HCT116 (cell line): Measurements from ENCODE around the gene TMEM132D. TPM values are rescaled to one million over a fixed set of nuclear protein-coding genes. Genes with fewer than 3 reads are reported as not detected.

Experiments used
- ATAC-seq: fragments of 200-7000 bp; cut with Tn5 transposase; 2 replicates; pipeline ENCODE4 v1.9.1; 2020; ENCODE audit warnings: mild to moderate bottlenecking, moderate library complexity
- BruUV-seq: library from RNA; stranded (reverse); fragments of 400-500 nt; replicated peaks from 2 replicates; lab custom pipeline; 2021; lab: Mats Ljungman, UMichigan
- CTCF ChIA-PET: fragments of 300-600 bp; sonication (Branson Sonifier 250); formaldehyde crosslinking; loops from one replicate; lab custom pipeline; 2021; ENCODE audit warnings: antibody characterized with exemption; lab: Charles Lee
- POLR2A ChIA-PET: fragments of 300-600, 350-600 bp; sonication (Branson Sonifier 250); formaldehyde crosslinking; loops from one replicate; lab custom pipeline; 2021; ENCODE audit warnings: antibody characterized with exemption; lab: Charles Lee
- RAD21 ChIA-PET, 2 experiments: fragments of 300-600 bp; sonication (Branson Sonifier 250); formaldehyde crosslinking; loops; one replicate each; lab custom pipeline; 2023; ENCODE audit warnings: low total read pairs in 2 of 2; ENCODE audit not compliant: uncharacterized antibody in 2 of 2, unreplicated experiment in 2 of 2, low non-redundant PET in 1 of 2; lab: Charles Lee
- DNase-seq: peaks from one replicate; pipeline ENCODE4 v3.0.0-alpha.2; 2010; ENCODE audit warnings: low read depth, low spot score
- H2AFZ ChIP-seq: fragments of 200-600 bp; shearing (Covaris generic), sonication (generic); 2 replicates; pipeline ENCODE4 v1.6.1; 2017; ENCODE audit warnings: low read depth, mixed run types, mixed read lengths, antibody characterized with exemption, low read length; ENCODE audit not compliant: poor library complexity, severe bottlenecking
- H3K27ac ChIP-seq: 2 replicates; pipeline ENCODE4 v1.5.1; 2012; ENCODE audit warnings: low read depth, low read length
- H3K27me3 ChIP-seq: fragments of 200-600 bp; sonication (generic); 2 replicates; pipeline ENCODE4 v1.6.1; 2016; ENCODE audit warnings: mixed run types, low read length, mixed read lengths; ENCODE audit not compliant: insufficient read depth
- H3K36me3 ChIP-seq, 2 experiments: fragments of 200-500 bp in 1 of 2; fragments of 200-600 bp in 1 of 2; sonication (Bioruptor generic) in 1 of 2; sonication (generic) in 1 of 2; 2 replicates each; pipeline versions ENCODE4 v1.5.1 to v1.6.1; 2014 to 2016; ENCODE audit warnings: low read length in 2 of 2, inconsistent platforms in 1 of 2, mixed read lengths in 1 of 2, mixed run types in 1 of 2; ENCODE audit not compliant: insufficient read depth in 2 of 2, control insufficient read depth in 1 of 2
- H3K4me1 ChIP-seq, 2 experiments: fragments of 200-600 bp in 1 of 2; sonication (generic) in 1 of 2; 2 replicates each; pipeline versions ENCODE4 v1.5.1 to v1.6.1; 2012 to 2017; ENCODE audit warnings: low read length in 2 of 2, inconsistent platforms in 1 of 2, mild to moderate bottlenecking in 1 of 2, mixed read lengths in 1 of 2, mixed run types in 1 of 2, moderate library complexity in 1 of 2; ENCODE audit not compliant: insufficient read depth in 2 of 2, control insufficient read depth in 1 of 2
- H3K4me2 ChIP-seq: fragments of 200-600 bp; sonication (generic); 2 replicates; pipeline ENCODE4 v1.6.1; 2017; ENCODE audit warnings: mixed run types, low read length, mixed read lengths
- H3K4me3 ChIP-seq, 2 experiments: fragments of 200-600 bp in 1 of 2; sonication (generic) in 1 of 2; replicated peaks in 1 of 2; 2 replicates each; pipeline ENCODE4 v1.5.1; 2011 to 2016; ENCODE audit warnings: low read length in 2 of 2, control low read depth in 1 of 2, low read depth in 1 of 2, mild to moderate bottlenecking in 1 of 2, mixed read lengths in 1 of 2, mixed run types in 1 of 2
- H3K79me2 ChIP-seq: fragments of 200-600 bp; sonication (generic); 2 replicates; pipeline ENCODE4 v1.6.1; 2017; ENCODE audit warnings: mild to moderate bottlenecking, mixed run types, low read length, moderate library complexity, mixed read lengths; ENCODE audit not compliant: insufficient read depth
- H3K9ac ChIP-seq: fragments of 200-600 bp; sonication (generic); 2 replicates; pipeline ENCODE4 v1.6.1; 2016; ENCODE audit warnings: low read length, mixed read lengths
- H3K9me2 ChIP-seq: fragments of 200-600 bp; sonication (generic), shearing (Covaris generic); 2 replicates; pipeline ENCODE4 v1.6.1; 2017; ENCODE audit warnings: mixed run types, mild to moderate bottlenecking, moderate library complexity; ENCODE audit not compliant: insufficient read depth
- H3K9me3 ChIP-seq, 2 experiments: fragments of 200-500 bp in 1 of 2; fragments of 200-600 bp in 1 of 2; sonication (Bioruptor generic) in 1 of 2; sonication (generic) in 1 of 2; 2 replicates each; pipeline ENCODE4 v1.6.1; 2014 to 2017; ENCODE audit warnings: low read length in 2 of 2, mixed read lengths in 2 of 2, inconsistent platforms in 1 of 2, low read depth in 1 of 2, mild to moderate bottlenecking in 1 of 2, mixed run types in 1 of 2, moderate library complexity in 1 of 2; ENCODE audit not compliant: control insufficient read depth in 1 of 2, insufficient read depth in 1 of 2
- H4K20me1 ChIP-seq: fragments of 200-600 bp; sonication (generic), shearing (Covaris generic); 2 replicates; pipeline ENCODE4 v1.6.1; 2017; ENCODE audit warnings: mixed run types, mild to moderate bottlenecking, moderate library complexity; ENCODE audit not compliant: insufficient read depth
- CEBPB ChIP-seq: IDR thresholded peaks from 2 replicates; pipeline ENCODE4 v1.6.1; 2012; ENCODE audit warnings: low read depth
- CTCF ChIP-seq, 3 experiments: fragments of 200-600 bp in 1 of 3; sonication (generic) in 1 of 3; IDR thresholded peaks in 2 of 3; conservative IDR thresholded peaks in 1 of 3; 2 replicates each; pipeline ENCODE4 v1.5.1; 2012 to 2017; ENCODE audit warnings: low read depth in 2 of 3, low read length in 2 of 3, antibody characterized with exemption in 1 of 3, borderline replicate concordance in 1 of 3, control low read depth in 1 of 3, mild to moderate bottlenecking in 1 of 3, mixed read lengths in 1 of 3, mixed run types in 1 of 3, moderate library complexity in 1 of 3; ENCODE audit not compliant: insufficient read depth in 1 of 3
- EGR1 ChIP-seq: IDR thresholded peaks from 2 replicates; pipeline ENCODE4 v1.6.1; 2012; ENCODE audit warnings: low read depth
- ELF1 ChIP-seq: IDR thresholded peaks from 2 replicates; pipeline ENCODE4 v1.6.1; 2012; ENCODE audit warnings: low read depth, borderline replicate concordance
- EZH2 ChIP-seq: fragments of 200-600 bp; sonication (generic); IDR thresholded peaks from 2 replicates; pipeline ENCODE4 v1.6.1; 2017; ENCODE audit warnings: antibody characterized with exemption, mixed run types
- FOSL1 ChIP-seq: IDR thresholded peaks from 2 replicates; pipeline ENCODE4 v1.6.1; 2012; ENCODE audit warnings: low read depth
- MAX ChIP-seq: IDR thresholded peaks from 2 replicates; pipeline ENCODE4 v1.6.1; 2012
- POLR2AphosphoS5 ChIP-seq: IDR thresholded peaks from 2 replicates; pipeline ENCODE4 v1.6.1; 2011; ENCODE audit warnings: mild to moderate bottlenecking, low read depth, low read length, moderate library complexity
- RAD21 ChIP-seq: IDR thresholded peaks from 2 replicates; pipeline ENCODE4 v1.6.1; 2012; ENCODE audit warnings: low read depth, mild to moderate bottlenecking
- SP1 ChIP-seq: IDR thresholded peaks from 2 replicates; pipeline ENCODE4 v1.6.1; 2012; ENCODE audit warnings: low read depth
- SRF ChIP-seq: IDR thresholded peaks from 2 replicates; pipeline ENCODE4 v1.6.1; 2012; ENCODE audit warnings: low read depth
- YY1 ChIP-seq: IDR thresholded peaks from 2 replicates; pipeline ENCODE4 v1.6.1; 2011; ENCODE audit warnings: low read length, low read depth, moderate library complexity, mild to moderate bottlenecking; ENCODE audit not compliant: insufficient replicate concordance; ENCODE audit errors: extremely low read depth
- ZFX ChIP-seq: fragments of 450-650 bp; IDR thresholded peaks from 2 replicates; pipeline ENCODE4 v1.6.1; 2017
- intact Hi-C: fragments of 100-400 bp; cut with micrococcal nuclease; formaldehyde crosslinking; loops from 2 replicates; pipeline ENCODE4 v1.10.0; 2022
- total RNA-seq: library from RNA; stranded (reverse); gene quantifications from one replicate; pipeline ENCODE4 v1.2.1, GENCODE V29; 2021; ENCODE audit not compliant: unreplicated experiment

TMEM132D gene
- total RNA-seq, 1 experiment from 2014 or later = not detected

DNA sequence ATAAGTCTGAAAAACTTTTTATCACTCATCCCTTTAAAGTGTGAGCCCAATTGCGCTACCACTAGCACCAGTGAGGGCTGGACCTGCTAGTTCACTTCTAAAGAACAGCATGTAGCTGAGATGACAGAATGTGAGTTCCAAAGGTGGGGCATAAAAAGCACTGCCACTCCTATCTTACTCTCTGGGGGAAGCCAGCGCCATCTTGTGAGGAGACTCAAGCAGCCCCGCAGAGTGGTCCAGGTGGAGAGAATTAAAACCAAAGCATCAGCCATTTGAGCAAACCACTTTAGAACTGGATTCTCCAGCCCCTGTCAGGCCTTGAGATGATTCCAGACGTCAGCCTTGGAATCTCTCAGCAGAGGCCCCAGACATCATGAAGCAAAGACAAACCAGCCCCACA, 39.9 kb downstream of the TMEM132D start (continued):
- no peak for TF ChIP-seq EZH2
- TF ChIP-seq FOSL1 = no peak
- TF ChIP-seq EGR1 = no peak
- TF ChIP-seq POLR2AphosphoS5 = no peak
- no peak for TF ChIP-seq RAD21
- no peak for TF ChIP-seq CEBPB
- no peak for TF ChIP-seq SP1
- TF ChIP-seq MAX = no peak

DNA sequence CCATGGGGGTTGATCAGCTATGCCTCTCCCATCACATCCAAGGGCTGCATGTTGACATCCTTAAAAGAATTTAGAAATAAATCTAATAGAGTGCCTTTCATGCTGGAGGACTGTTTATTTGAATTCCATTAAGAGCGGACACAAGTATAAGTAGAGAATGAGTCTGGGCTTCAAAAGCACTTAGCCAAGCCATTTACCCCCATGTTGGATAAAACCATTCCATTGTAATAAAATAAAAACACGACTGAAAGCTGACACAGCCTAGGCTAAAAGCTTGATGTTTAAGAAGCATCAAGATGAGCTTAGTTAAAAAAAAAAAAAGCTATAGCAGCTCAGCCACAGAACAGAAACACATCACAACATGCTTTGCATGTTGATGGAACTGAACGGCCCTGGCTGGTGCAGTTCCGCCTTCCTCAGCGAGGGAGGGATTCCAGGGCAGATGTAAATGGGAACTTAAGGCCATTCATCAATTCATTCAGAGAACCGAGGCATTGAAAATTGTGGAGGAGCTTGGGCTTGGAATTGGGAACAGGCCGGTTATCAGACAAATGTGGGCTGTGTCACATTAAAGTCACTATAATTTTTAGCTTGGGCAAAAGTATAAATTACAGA, 41.2 kb downstream of the TMEM132D start:
- Histone ChIP-seq H3K4me1 (no peaks in the 10 kb centered on the region), H4K20me1 (no peaks in the 10 kb centered on the region), H3K27ac (no peak overlapping the region), H3K27me3 (no peaks in the 10 kb centered on the region), H3K4me3 (no peak overlapping the region), H2AFZ (no peak overlapping the region)
- intact Hi-C loops = no loop called here
- CTCF ChIA-PET = no interaction called here
- TF ChIP-seq RAD21 (no peak), POLR2AphosphoS5 (no peak), EZH2 (no peak), ZFX (no peak), CTCF (IDR thresholded peaks at IDR 0.05 in 2 of 3, conservative IDR thresholded peaks at IDR 0.05 in 1 of 3; ENCODE audit: borderline replicate concordance in 1 of 3, insufficient read depth in 1 of 3, low read depth in 2 of 3, low read length in 2 of 3) (no peak), MAX (no peak), YY1 (no peak), SRF (no peak), ELF1 (no peak)
- TF ChIP-seq, all 23 proteins: peak for 0
- no peak overlapping the region for H3K9ac ChIP-seq
- DNase-seq (no peak), ATAC-seq (no peak)
- no peaks in the 10 kb centered on the region for H3K79me2 ChIP-seq
- peaks cover 0 to 16% of the 10 kb centered on the region in 2 experiments; a peak in 2 of 4 replicates for H3K9me3 ChIP-seq
- no peaks in the 10 kb centered on the region for H3K36me3 ChIP-seq
- H3K9me2 ChIP-seq = no peaks in the 10 kb centered on the region
- no TSS peak for BruUV-seq
- POLR2A ChIA-PET = no interaction called here
- RAD21 ChIA-PET = no interaction called here
- no peak overlapping the region for H3K4me2 ChIP-seq
